Stimulated activated memory B cell treated with anti-CD40 and anti-IgM and Interleukin-4, amounts not matched to agents 10 μg/mL and 1 μg/mL and 100 μg/mL, for 72 hours (primary cell): ENCODE results near the gene PNP.

ENCODE experiments used
- ATAC-seq: fragments of 150-1000 bp; cut with Tn5 transposase; 2 replicates; pipeline ENCODE4 v1.10.0; 2021
- H3K27ac Mint-ChIP-seq: one replicate; pipeline ENCODE4 v1.8.0; 2022; ENCODE audit warnings: mild to moderate bottlenecking, mixed read lengths
- H3K27me3 Mint-ChIP-seq: one replicate; pipeline ENCODE4 v1.8.0; 2022; ENCODE audit warnings: mixed read lengths
- H3K36me3 Mint-ChIP-seq: one replicate; pipeline ENCODE4 v1.8.0; 2022; ENCODE audit warnings: mixed read lengths
- H3K4me1 Mint-ChIP-seq: one replicate; pipeline ENCODE4 v1.8.0; 2022; ENCODE audit warnings: mixed read lengths
- H3K4me3 Mint-ChIP-seq: one replicate; pipeline ENCODE4 v1.8.0; 2022; ENCODE audit warnings: mild to moderate bottlenecking, moderate library complexity, mixed read lengths
- H3K9me3 Mint-ChIP-seq: one replicate; pipeline ENCODE4 v1.8.0; 2022; ENCODE audit warnings: mixed read lengths

PNP gene

DNA sequence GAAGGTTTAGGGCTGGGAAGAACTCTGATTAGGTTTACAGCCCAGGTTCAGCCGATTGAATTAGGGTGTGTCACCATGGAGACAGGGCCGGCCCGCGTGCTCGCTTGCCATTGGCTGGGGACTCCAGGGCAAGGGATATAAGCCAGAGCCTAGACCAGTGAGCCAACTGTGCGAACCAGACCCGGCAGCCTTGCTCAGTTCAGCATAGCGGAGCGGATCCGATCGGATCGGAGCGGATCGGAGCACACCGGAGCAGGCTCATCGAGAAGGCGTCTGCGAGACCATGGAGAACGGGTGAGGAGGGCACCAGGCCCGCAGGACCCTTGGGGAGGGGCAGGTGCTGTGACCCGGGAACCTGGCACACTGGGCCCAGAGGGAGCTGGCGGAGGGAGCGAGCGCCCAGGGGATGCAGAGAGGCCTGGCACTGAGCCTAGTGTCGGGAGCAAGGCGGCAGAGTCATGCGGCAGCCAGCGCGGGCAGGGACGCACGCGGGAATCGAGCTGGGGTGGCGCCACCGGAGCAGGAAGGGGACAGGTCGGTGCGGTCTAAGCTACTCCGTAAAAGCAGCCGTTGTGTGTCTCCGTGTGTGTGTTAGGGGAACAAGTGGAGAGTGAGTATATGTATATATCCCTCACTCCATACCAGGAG is at the start of gene PNP:
TSS of gene PNP (plus strand) at position 165 of the 648 bp plus-strand sequence. CDS start at position 284, 119 bp downstream.
- H3K4me3 Mint-ChIP-seq = peak within 1 kb of the TSS; percentile 94
- H3K27ac Mint-ChIP-seq = peak within 1 kb of the TSS; percentile 93
- no peaks in the 10 kb centered on the region for H3K9me3 Mint-ChIP-seq
- peaks cover 34% of the 10 kb centered on the region for H3K4me1 Mint-ChIP-seq
- peak; percentile 99 for ATAC-seq
- H3K27me3 Mint-ChIP-seq = no peaks in the 10 kb centered on the region
- peaks cover 22% of the 10 kb centered on the region for H3K36me3 Mint-ChIP-seq

DNA sequence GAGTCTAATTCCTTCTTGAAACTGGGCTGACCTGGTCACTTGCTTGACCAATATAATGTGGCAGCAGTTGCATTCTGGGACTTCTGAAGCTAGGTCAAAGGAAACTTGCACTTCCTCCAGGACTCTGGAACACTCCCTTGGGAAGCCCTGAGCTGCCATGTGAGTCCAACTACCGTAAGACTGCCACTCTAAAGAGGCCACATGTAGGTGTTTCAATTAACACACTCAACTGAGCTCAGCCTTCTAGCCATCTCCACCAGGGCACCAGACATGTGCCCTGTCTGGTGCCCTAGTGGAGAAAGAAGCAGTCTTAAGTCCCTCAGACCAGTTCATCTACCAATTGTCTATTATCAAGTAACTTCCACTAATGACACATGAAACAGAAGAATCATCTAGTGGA is 49.8 kb upstream of the PNP start:
- Mint-ChIP-seq H3K4me1 (peaks cover 17% of the 10 kb centered on the region), H3K27me3 (no peaks in the 10 kb centered on the region), H3K9me3 (no peaks in the 10 kb centered on the region), H3K4me3 (no peak overlapping the region), H3K27ac (peak overlapping the region; percentile 72), H3K36me3 (no peaks in the 10 kb centered on the region)
- ATAC-seq = no peak

DNA sequence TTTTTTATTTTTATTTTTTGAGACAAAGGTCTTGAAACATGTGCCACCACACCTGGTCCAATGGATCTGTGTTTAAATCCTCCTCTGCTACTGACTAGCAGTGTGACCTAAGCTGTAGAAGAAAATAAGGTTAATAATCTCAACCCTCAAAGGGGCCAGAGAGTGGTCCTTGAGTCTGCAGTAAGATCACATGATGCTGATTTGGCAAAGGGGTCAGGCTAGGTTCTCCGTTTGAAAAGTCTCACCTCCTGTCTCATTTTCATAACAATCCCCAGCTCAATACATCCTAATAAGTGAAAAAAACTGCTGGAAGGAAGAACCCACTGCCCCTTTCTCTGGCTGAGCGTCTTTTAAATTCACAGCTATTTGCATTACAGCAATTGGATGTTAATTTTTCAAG is 47.9 kb upstream of the PNP start:
- Mint-ChIP-seq H3K4me3 (no peak overlapping the region), H3K36me3 (no peaks in the 10 kb centered on the region), H3K4me1 (peaks cover 23% of the 10 kb centered on the region), H3K27me3 (no peaks in the 10 kb centered on the region), H3K27ac (no peak overlapping the region), H3K9me3 (no peaks in the 10 kb centered on the region)
- ATAC-seq = no peak

DNA sequence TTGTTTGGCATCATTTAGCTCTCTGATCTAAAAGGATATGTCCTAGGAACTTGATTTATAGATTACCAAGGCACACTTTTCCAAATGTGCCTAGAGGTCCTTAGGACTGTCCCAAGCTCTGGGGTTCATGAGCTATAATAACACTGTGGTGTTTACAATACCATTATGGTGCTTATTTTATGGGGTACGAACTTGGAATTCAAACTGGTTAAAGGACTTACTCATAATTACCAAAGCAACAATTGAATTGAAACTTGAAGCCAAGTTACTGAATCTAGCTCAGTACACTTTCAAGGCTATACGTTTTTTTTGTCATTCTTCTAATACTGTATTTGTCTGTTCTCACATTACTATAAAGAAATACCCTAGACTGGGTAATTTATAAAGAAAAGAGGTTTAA is 46.3 kb upstream of the PNP start:
- no peaks in the 10 kb centered on the region for H3K27me3 Mint-ChIP-seq

DNA sequence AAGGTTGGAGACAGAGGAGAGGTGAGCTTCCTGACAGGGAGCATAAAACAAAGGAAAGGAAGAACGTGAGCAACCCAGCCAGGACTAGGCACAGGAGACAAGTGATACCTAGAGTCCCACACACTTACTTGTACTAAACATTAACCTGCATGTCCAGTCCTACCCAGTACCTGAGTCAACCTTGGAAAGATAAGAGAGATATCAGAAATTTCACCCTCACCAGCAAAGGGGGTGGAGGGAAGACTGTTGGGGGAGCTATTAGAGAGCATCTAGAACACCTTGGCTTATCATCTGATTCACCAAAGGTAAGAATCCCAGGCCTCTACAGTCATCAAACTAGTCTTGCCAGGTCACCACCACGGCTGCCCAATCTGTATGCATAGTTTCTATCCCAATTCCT is 44.4 kb upstream of the PNP start:
- Mint-ChIP-seq H3K4me1 (peaks cover 42% of the 10 kb centered on the region), H3K27me3 (no peaks in the 10 kb centered on the region), H3K9me3 (no peaks in the 10 kb centered on the region), H3K27ac (peak overlapping the region; percentile 55), H3K4me3 (no peak overlapping the region), H3K36me3 (no peaks in the 10 kb centered on the region)
- no peak for ATAC-seq

More for the DNA sequence above, 46.3 kb upstream of the PNP start:
- H3K36me3 Mint-ChIP-seq = no peaks in the 10 kb centered on the region
- H3K4me1 Mint-ChIP-seq = peaks cover 29% of the 10 kb centered on the region
- no peak for ATAC-seq
- H3K4me3 Mint-ChIP-seq = no peak overlapping the region
- H3K9me3 Mint-ChIP-seq = no peaks in the 10 kb centered on the region
- peak overlapping the region; percentile 59 for H3K27ac Mint-ChIP-seq

DNA sequence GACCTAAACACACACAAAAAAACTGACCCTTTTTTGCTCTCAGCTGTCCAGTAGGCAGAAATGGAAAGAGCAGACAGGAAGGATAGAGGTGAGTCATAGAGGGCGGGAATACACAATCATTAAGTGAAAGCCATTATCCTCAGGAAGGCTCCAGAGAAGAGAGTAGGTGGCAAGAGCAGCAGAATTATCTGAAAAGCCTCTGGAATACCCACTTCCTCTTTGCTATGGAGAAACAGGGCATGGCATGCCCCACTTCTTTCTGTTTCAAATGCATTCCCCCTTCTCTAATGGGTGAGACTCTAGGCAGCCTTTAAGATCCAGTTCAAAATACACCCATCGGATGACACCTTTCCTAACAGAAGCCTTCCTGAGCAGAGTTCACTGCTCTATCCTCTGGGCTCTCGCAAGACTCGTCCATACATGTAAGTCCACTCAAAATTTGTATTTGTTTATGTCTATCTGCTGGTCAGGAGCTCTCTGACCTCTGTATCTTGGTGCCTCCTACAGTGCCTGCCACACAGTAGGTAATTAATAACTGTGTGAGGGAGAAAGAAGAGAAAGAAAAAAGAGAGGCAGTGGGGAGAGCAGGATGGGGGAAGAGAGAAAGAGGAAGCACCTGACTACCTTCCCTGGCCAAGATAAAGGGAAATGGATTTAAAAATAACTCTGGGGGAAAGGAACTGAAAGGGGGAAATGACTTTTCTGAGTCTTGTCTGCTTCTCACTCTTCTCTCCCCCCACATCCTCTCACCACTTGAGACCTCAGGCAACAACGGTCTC is 41.8 kb upstream of the PNP start:
- H3K27me3 Mint-ChIP-seq = no peaks in the 10 kb centered on the region
- no peaks in the 10 kb centered on the region for H3K9me3 Mint-ChIP-seq
- peaks cover 51% of the 10 kb centered on the region for H3K4me1 Mint-ChIP-seq
- peak; percentile 90 for ATAC-seq
- no peaks in the 10 kb centered on the region for H3K36me3 Mint-ChIP-seq
- H3K27ac Mint-ChIP-seq = peak overlapping the region; percentile 90
- peak overlapping the region; percentile 48 for H3K4me3 Mint-ChIP-seq

DNA sequence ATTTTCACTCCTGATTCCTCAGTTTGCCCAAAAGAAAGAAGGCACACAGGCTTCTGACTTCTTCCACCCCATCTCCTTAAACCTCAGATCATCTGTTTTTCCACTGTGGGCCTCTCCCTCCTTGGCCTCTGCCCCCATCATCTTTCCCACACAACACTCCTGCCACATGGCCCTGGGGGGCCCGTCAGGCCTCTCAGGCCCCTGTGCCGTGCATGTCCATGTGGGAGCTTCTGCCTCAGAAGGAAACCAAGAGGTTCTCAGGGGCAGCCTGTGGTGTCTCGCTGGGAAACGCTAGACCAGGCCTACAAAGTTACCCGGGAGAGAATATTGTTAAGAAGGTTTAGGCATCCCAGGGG is 41.2 kb upstream of the PNP start:
- no peaks in the 10 kb centered on the region for H3K36me3 Mint-ChIP-seq
- ATAC-seq = peak; percentile 51
- H3K4me3 Mint-ChIP-seq = peak overlapping the region; percentile 48
- H3K27me3 Mint-ChIP-seq = no peaks in the 10 kb centered on the region
- H3K27ac Mint-ChIP-seq = peak overlapping the region; percentile 90
- H3K9me3 Mint-ChIP-seq = no peaks in the 10 kb centered on the region
- peaks cover 51% of the 10 kb centered on the region for H3K4me1 Mint-ChIP-seq

DNA sequence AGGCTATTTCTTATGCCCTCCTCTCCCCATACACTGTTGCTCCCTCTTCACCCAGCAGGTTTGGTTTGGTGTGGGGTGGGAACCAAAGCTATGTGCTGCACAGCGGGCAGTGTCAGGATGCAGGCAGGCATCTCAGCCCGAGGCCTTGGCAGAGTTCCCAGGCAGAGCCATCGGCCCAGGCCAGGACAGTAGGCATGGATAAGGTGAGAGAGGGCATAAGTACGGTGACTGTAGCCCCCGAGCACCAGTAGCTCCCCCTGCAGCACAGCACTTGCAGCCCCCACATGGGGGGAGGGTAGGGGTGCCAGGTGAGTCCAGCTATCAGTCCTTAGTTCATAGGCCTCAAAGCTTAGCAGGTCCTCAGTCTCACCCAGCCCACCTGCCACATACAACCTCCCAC is 40.4 kb upstream of the PNP start:
- peaks cover 51% of the 10 kb centered on the region for H3K4me1 Mint-ChIP-seq
- H3K27me3 Mint-ChIP-seq = no peaks in the 10 kb centered on the region
- H3K27ac Mint-ChIP-seq = peak overlapping the region; percentile 90
- ATAC-seq = no peak
- no peak overlapping the region for H3K4me3 Mint-ChIP-seq
- H3K9me3 Mint-ChIP-seq = no peaks in the 10 kb centered on the region
- H3K36me3 Mint-ChIP-seq = no peaks in the 10 kb centered on the region

DNA sequence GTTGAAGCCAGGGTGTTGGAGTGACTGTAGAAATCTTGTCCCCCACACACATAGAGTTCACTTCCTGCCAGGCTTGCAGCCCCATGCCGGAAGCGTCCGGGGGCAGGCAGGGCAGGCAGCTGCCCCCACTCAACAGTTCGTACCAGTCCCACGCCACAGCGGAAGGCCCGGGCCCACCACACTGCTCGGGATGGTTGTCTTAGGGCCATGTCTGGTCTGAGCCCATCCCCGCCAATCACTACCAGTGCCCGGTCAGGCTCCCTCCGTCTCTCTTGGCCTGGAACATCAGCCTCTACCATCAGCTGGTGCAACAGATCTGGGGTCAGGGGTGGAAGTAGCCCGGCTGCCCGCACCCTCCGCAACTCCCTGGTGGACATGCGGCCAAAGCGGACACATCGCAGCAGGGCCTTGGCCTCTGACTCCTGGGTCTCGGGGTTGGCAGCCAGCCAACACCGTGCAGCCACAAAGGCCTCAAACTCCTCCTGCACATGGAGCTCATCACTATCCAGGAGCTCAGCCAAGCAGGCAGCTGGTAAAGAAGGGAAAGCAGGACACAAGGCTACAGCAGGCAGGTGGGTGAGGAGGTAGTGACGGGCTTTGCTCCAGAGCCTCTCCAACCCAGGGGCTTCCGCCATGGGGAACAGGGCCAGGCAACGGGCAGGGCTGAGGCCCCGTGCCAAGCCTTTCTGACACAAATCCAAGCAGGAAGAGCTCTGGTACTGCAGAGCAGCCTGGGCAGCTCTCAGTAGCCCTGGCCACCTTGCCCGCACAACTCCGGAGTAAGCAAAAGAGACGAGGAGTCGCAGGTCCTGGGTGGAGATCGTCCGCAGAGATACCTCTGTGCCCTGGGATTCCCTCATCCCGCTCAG is 39.2 kb upstream of the PNP start:
- Mint-ChIP-seq H3K9me3 (no peaks in the 10 kb centered on the region), H3K4me1 (peaks cover 44% of the 10 kb centered on the region), H3K36me3 (no peaks in the 10 kb centered on the region), H3K4me3 (no peak overlapping the region), H3K27ac (peak overlapping the region; percentile 90), H3K27me3 (no peaks in the 10 kb centered on the region)
- ATAC-seq = no peak

DNA sequence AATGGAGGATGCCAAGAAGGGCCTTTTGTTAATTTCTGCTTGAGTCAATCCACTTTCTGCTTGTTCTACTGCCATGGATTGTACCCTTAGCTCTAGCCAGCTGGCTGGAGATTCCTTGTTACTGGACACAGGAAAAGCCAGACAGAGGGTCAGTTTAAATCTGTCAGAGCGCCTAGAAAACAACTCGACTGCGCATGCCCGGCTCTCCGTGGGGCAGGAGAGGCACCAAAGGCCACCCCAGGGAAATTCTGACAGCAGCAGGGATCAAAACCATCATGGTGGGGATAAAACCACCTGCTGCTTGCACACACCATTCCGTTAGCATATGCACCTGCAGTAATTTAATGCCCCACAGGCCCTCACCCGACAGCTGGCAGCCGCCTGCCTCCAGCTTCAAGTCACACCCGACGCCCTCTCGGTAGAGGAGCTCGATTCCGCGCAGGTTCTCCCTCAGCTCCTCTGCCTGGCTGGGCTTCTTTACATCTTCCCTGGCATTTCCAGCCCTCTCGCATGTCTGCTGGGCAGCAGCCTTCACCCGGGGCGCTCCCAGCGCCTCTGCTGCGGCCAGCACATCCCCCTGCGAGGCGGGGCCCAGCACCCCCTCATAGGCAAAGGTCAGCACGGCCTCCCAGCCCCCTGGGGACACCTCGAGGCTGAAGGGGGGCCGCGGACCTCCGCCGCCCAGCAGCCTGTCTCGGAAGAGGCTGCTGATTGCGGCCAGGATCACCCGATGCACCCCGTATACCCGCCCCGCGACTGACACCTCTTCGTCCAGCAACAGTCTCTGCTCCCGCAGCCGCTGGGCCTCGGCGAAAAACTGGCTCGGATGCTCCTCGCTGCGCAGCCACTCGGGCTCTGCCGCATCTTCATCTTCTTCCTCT is 34.3 kb upstream of the PNP start:
- no peak for ATAC-seq
- no peaks in the 10 kb centered on the region for H3K27me3 Mint-ChIP-seq
- H3K9me3 Mint-ChIP-seq = peaks cover 5% of the 10 kb centered on the region
- H3K27ac Mint-ChIP-seq = no peak overlapping the region
- H3K4me3 Mint-ChIP-seq = no peak overlapping the region
- H3K36me3 Mint-ChIP-seq = no peaks in the 10 kb centered on the region
- peaks cover 46% of the 10 kb centered on the region for H3K4me1 Mint-ChIP-seq

DNA sequence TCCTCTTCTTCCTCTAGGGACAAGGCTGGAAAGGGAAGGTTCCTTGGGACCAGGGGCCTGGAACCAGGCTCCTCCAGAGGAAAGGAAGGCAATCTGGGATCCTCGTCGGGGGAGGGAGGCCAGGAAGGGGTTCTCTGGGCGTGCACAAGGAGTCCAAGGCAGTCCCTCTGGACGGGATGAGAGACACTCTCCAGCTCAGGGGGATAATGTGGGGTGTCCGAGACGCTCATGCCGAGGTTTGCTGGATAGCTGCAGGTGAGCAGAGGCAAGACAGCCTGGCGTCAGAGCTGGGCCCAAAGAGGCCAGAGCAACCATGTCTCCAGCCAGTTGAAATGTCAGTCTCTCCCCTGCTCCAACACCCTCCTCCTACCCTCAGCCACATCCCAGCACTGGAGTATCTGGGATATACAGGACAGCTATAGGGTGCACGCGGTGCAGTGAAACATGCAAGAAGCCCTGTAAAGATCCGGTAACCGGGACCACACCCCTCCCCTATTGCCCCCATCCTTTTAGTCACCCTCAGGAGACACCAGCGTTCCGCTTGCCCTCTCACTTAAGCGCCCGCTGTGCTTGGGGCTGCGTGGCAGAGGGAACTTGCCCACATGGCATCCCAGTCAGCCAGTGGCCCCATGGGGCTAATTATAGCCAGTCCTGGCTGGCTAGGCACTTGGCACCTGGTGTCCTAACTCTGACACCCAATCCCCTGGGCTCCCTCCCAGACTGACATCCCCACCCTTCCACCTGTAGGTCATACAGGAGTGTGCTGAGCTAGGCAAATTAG is 33.4 kb upstream of the PNP start, which contains the start of gene KLHL33:
TSS of gene KLHL33 (minus strand) at position 585 of the 781 bp plus-strand sequence. CDS start at position 230, 355 bp downstream.
- ATAC-seq = no peak
- Mint-ChIP-seq H3K4me1 (peaks cover 47% of the 10 kb centered on the region), H3K36me3 (no peaks in the 10 kb centered on the region), H3K4me3 (no peak within 1 kb of the TSS), H3K27me3 (no peaks in the 10 kb centered on the region), H3K27ac (no peak within 1 kb of the TSS), H3K9me3 (peaks cover 5% of the 10 kb centered on the region)

DNA sequence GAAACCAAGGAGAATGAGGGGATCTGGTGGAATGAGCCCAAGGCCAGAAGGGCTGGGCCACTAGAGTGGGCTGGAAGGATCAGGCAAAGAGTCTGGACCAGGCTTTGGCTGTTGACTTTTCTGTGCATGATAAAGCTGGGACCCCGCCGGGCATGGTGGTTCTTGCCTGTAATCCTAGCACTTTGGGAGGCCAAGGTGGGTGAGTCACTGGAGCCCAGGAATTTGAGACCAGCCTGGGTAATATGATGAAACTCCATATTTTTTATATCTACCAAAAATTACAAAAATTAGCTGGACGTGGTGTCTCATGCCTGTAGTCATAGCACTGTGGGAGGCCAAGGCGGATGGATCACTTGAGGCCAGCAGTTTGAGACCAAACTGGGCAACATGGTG is 32.8 kb upstream of the PNP start:
- H3K27ac Mint-ChIP-seq = no peak overlapping the region
- ATAC-seq = no peak
- peaks cover 5% of the 10 kb centered on the region for H3K9me3 Mint-ChIP-seq
- no peak overlapping the region for H3K4me3 Mint-ChIP-seq
- no peaks in the 10 kb centered on the region for H3K27me3 Mint-ChIP-seq
- H3K36me3 Mint-ChIP-seq = no peaks in the 10 kb centered on the region
- peaks cover 53% of the 10 kb centered on the region for H3K4me1 Mint-ChIP-seq

DNA sequence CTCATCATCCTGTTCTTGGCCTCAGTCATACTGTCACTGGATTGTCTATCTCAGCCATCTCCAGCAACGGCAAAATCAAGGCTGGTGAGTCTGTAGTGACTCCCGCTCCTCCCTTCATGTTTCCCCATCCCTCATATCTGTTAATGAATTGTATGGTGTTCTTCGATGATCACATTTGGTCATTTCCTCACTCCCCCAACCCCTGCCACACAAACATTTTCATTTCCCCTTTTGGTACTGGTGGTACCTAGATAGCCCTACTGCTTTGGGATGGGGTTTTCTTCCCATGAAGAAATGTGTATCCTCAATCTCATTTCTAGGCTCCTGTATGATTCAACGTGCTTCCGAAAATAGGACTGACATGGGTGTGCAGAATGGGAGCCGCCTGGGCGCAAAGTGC is 30.5 kb upstream of the PNP start:
- ATAC-seq = peak; percentile 61
- no peak overlapping the region for H3K4me3 Mint-ChIP-seq
- peak overlapping the region; percentile 15 for H3K27ac Mint-ChIP-seq
- H3K27me3 Mint-ChIP-seq = no peaks in the 10 kb centered on the region
- H3K9me3 Mint-ChIP-seq = peaks cover 5% of the 10 kb centered on the region
- H3K4me1 Mint-ChIP-seq = peaks cover 59% of the 10 kb centered on the region
- H3K36me3 Mint-ChIP-seq = peaks cover 14% of the 10 kb centered on the region

DNA sequence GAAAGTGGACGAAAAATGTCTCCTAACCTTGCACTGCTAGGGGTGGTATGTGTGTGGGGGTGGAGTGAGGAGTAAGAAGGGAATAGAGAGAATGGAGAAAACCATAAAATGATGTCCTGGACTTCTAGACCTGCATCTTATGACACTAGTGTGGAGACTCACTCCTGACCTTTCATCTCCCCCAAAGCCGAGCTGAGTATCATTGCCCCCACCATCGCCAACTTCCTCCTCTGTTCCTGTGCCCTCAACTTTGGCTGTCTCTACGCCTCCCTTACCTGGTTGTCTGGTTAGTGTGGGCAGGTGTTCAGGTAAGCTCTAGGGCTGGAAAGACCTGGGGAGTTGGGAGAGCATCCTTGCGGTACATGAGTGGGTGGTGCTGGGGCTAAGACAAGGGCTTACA is 28.7 kb upstream of the PNP start:
- peaks cover 14% of the 10 kb centered on the region for H3K36me3 Mint-ChIP-seq
- peak overlapping the region; percentile 69 for H3K27ac Mint-ChIP-seq
- ATAC-seq = peak; percentile 35
- no peak overlapping the region for H3K4me3 Mint-ChIP-seq
- H3K9me3 Mint-ChIP-seq = peaks cover 5% of the 10 kb centered on the region
- H3K27me3 Mint-ChIP-seq = no peaks in the 10 kb centered on the region
- peaks cover 56% of the 10 kb centered on the region for H3K4me1 Mint-ChIP-seq
